IPS-NIHi11 (cell line): ENCODE data around the gene NPL.

ENCODE experiments used
- DNase-seq: peaks from one replicate; pipeline ENCODE4 v3.0.0; 2012; ENCODE audit warnings: mixed read lengths, low spot score

Gene NPL

GRCh38 chr1:182867861-182868260 is 78.3 kb downstream of the NPL start:
- DNase-seq, result no peak

GRCh38 chr1:182869241-182869666 is 79.7 kb downstream of the NPL start:
- DNase-seq, result no peak

GRCh38 chr1:182872881-182873280 is 83.3 kb downstream of the NPL start:
- DNase-seq, result no peak

- DNase-seq, result no peak
Observed at GRCh38 chr1:182875889-182876288, 86.3 kb downstream of the NPL start.

- DNase-seq, result no peak
Observed at GRCh38 chr1:182877331-182877730, 87.8 kb downstream of the NPL start.

- DNase-seq, result no peak
Observed at GRCh38 chr1:182877842-182878241, 88.3 kb downstream of the NPL start.
